Kidney epithelial cell (primary cell): ENCODE results near the gene PCYT2. TPM values are rescaled to one million over a fixed set of nuclear protein-coding genes. Genes with fewer than 3 reads are reported as not detected.

Source experiments
- DNase-seq: peaks from one replicate; pipeline ENCODE4 v3.0.0-alpha.2; 2010; ENCODE audit warnings: low read depth
- H3K27me3 ChIP-seq: 2 replicates; pipeline ENCODE4 v1.6.0; 2011; ENCODE audit warnings: low read length; ENCODE audit not compliant: control insufficient read depth, insufficient read depth
- H3K36me3 ChIP-seq: 2 replicates; pipeline ENCODE4 v1.5.1; 2011; ENCODE audit warnings: low read length; ENCODE audit not compliant: control insufficient read depth, insufficient read depth
- H3K4me3 ChIP-seq: 2 replicates; pipeline ENCODE4 v1.5.1; 2011; ENCODE audit warnings: low read depth, mild to moderate bottlenecking, control low read depth, low read length
- total RNA-seq: library from RNA; depleted of rRNA; stranded (reverse); fragments of >200 nt; gene quantifications from 2 replicates; pipeline ENCODE4 v1.2.3, GENCODE V29; 2015
- TF ChIP-seq, protein P1 (sequence below): IDR thresholded peaks from 2 replicates; pipeline ENCODE4 v1.5.1; 2011; ENCODE audit warnings: mild to moderate bottlenecking, moderate library complexity, low read length, control low read depth, inconsistent platforms; ENCODE audit not compliant: insufficient read depth, poor library complexity, severe bottlenecking

PCYT2 gene
- total RNA-seq, 1 donor from 2014 or later, result 30.4 TPM

GRCh38 chr17:81885454-81885853, 25.7 kb downstream of the PCYT2 start:
- no peak for DNase-seq
- TF ChIP-seq, protein P1, sequence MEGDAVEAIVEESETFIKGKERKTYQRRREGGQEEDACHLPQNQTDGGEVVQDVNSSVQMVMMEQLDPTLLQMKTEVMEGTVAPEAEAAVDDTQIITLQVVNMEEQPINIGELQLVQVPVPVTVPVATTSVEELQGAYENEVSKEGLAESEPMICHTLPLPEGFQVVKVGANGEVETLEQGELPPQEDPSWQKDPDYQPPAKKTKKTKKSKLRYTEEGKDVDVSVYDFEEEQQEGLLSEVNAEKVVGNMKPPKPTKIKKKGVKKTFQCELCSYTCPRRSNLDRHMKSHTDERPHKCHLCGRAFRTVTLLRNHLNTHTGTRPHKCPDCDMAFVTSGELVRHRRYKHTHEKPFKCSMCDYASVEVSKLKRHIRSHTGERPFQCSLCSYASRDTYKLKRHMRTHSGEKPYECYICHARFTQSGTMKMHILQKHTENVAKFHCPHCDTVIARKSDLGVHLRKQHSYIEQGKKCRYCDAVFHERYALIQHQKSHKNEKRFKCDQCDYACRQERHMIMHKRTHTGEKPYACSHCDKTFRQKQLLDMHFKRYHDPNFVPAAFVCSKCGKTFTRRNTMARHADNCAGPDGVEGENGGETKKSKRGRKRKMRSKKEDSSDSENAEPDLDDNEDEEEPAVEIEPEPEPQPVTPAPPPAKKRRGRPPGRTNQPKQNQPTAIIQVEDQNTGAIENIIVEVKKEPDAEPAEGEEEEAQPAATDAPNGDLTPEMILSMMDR, result no peak
- no peaks in the 10 kb centered on the region for H3K27me3 ChIP-seq
- H3K4me3 ChIP-seq, result no peak overlapping the region
- peaks cover 8% of the 10 kb centered on the region for H3K36me3 ChIP-seq

DNA sequence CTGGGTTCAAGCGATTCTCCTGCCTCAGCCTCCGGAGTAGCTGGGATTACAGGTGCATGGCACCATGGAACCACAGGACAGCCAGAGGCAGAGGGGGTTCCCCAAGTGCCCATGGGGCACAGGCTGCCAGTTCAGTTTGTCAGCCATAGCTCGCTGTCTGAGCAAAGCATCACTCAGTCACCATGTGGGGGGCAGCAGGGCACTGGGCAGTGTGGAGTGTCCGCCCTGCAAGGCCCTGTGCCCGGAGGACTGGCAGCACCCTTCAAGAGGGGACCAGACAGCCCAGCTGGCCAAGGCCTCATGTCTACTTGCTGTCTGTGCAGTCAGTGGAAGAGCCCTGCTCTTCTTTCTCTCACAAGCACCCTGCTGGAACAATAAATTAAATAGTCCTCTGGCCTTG, 26.2 kb downstream of the PCYT2 start:
- Histone ChIP-seq H3K36me3 (peaks cover 8% of the 10 kb centered on the region), H3K27me3 (no peaks in the 10 kb centered on the region), H3K4me3 (no peak overlapping the region)
- TF ChIP-seq, protein P1, result no peak
- no peak for DNase-seq

- peaks cover 8% of the 10 kb centered on the region for H3K36me3 ChIP-seq
- TF ChIP-seq, protein P1, result no peak
Observed at GRCh38 chr17:81884520-81884919, 26.7 kb downstream of the PCYT2 start.

GRCh38 chr17:81879121-81879520, 32.1 kb downstream of the PCYT2 start:
- TF ChIP-seq, protein P1, result no peak
- Histone ChIP-seq H3K36me3 (no peaks in the 10 kb centered on the region), H3K27me3 (no peaks in the 10 kb centered on the region), H3K4me3 (no peak overlapping the region)
- no peak for DNase-seq

More at GRCh38 chr17:81884520-81884919, 26.7 kb downstream of the PCYT2 start:
- no peak for DNase-seq
- Histone ChIP-seq H3K27me3 (no peaks in the 10 kb centered on the region), H3K4me3 (no peak overlapping the region)

GRCh38 chr17:81878294-81878693, 32.9 kb downstream of the PCYT2 start:
- no peaks in the 10 kb centered on the region for H3K27me3 ChIP-seq
- TF ChIP-seq, protein P1, result no peak
- H3K4me3 ChIP-seq, result no peak overlapping the region
- DNase-seq, result no peak
- no peaks in the 10 kb centered on the region for H3K36me3 ChIP-seq

- no peak for DNase-seq
- TF ChIP-seq, protein P1, result no peak
- Histone ChIP-seq H3K4me3 (no peak overlapping the region), H3K36me3 (no peaks in the 10 kb centered on the region), H3K27me3 (no peaks in the 10 kb centered on the region)
Observed at GRCh38 chr17:81877569-81877968, 33.6 kb downstream of the PCYT2 start.
